ENCODE data around the gene OBSL1. TPM values are rescaled to one million over a fixed set of nuclear protein-coding genes. Genes with fewer than 3 reads are reported as not detected.

The OBSL1 gene
- total RNA-seq, 1 donor = 39.2 TPM

GRCh38 chr2:219609149-219609750 is 37.9 kb upstream of the OBSL1 start:
- TF ChIP-seq, protein P1, sequence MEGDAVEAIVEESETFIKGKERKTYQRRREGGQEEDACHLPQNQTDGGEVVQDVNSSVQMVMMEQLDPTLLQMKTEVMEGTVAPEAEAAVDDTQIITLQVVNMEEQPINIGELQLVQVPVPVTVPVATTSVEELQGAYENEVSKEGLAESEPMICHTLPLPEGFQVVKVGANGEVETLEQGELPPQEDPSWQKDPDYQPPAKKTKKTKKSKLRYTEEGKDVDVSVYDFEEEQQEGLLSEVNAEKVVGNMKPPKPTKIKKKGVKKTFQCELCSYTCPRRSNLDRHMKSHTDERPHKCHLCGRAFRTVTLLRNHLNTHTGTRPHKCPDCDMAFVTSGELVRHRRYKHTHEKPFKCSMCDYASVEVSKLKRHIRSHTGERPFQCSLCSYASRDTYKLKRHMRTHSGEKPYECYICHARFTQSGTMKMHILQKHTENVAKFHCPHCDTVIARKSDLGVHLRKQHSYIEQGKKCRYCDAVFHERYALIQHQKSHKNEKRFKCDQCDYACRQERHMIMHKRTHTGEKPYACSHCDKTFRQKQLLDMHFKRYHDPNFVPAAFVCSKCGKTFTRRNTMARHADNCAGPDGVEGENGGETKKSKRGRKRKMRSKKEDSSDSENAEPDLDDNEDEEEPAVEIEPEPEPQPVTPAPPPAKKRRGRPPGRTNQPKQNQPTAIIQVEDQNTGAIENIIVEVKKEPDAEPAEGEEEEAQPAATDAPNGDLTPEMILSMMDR (IDR thresholded peaks at IDR 0.05; ENCODE audit: insufficient read depth, low read length) = no peak
- DNase-seq (ENCODE audit: low read depth) = no peak
- H3K4me3 ChIP-seq (ENCODE audit: low read depth, low read length) = no peak overlapping the region

- no peak overlapping the region for H3K4me3 ChIP-seq (ENCODE audit: low read depth, low read length)
- TF ChIP-seq, protein P1 (IDR thresholded peaks at IDR 0.05; ENCODE audit: insufficient read depth, low read length) = no peak
- DNase-seq (ENCODE audit: low read depth) = no peak
These were observed 37.1 kb upstream of the OBSL1 start for GRCh38 chr2:219608399-219608964.

DNA sequence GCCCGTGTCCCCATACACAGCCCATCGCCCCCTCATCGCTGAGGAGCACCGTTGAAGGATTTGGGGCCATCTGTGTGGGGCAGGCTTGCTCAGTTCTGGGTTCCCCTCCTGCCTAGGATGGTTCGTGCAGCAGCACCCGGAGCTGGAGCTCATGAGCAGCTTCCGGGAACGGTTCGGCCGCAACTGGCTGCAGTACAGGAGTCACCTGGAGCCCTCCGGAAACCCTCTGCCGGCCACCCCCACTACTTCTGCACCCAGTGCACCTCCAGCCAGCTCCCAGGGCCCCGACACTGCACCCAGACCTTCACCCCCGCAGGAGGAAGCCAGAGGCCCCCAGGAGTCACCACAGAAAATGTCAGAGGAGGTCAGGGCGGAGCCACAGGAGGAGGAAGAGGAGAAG is 36.6 kb upstream of the OBSL1 start:
- H3K4me3 ChIP-seq (ENCODE audit: low read depth, low read length) = no peak overlapping the region
- TF ChIP-seq, protein P1 (IDR thresholded peaks at IDR 0.05; ENCODE audit: insufficient read depth, low read length) = no peak
- no peak for DNase-seq (ENCODE audit: low read depth)

- TF ChIP-seq, protein P1 (IDR thresholded peaks at IDR 0.05; ENCODE audit: insufficient read depth, low read length) = no peak
- no peak for DNase-seq (ENCODE audit: low read depth)
- H3K4me3 ChIP-seq (ENCODE audit: low read depth, low read length) = no peak overlapping the region
These were observed 34.2 kb upstream of the OBSL1 start for GRCh38 chr2:219605607-219605954.

GRCh38 chr2:219603771-219604170 is 32.4 kb upstream of the OBSL1 start:
- DNase-seq (ENCODE audit: low read depth) = no peak
- TF ChIP-seq, protein P1 (IDR thresholded peaks at IDR 0.05; ENCODE audit: insufficient read depth, low read length) = no peak
- no peak overlapping the region for H3K4me3 ChIP-seq (ENCODE audit: low read depth, low read length)

GRCh38 chr2:219598308-219599078 is 27.2 kb upstream of the OBSL1 start:
- TF ChIP-seq, protein P1 (IDR thresholded peaks at IDR 0.05; ENCODE audit: insufficient read depth, low read length) = no peak
- H3K4me3 ChIP-seq (ENCODE audit: low read depth, low read length) = peak overlapping the region; percentile 96
- DNase-seq (ENCODE audit: low read depth) = peak; percentile 21

Measured in fibroblast of the aortic adventitia (primary cell).